ENCODE measurements around the gene ASB3. TPM values are rescaled to one million over a fixed set of nuclear protein-coding genes. Genes with fewer than 3 reads are reported as not detected.

Gene ASB3
- total RNA-seq, 2 donors from 2014 or later = 37.9 to 40.3 TPM

GRCh38 chr2:53646788-53647187 lies 140.0 kb downstream of the ASB3 start:
- DNase-seq = peak; percentile 58

GRCh38 chr2:53641290-53641689 lies 145.5 kb downstream of the ASB3 start:
- Mint-ChIP-seq H3K4me1 (no peaks in the 10 kb centered on the region), H3K4me3 (no peak overlapping the region), H3K27me3 (ENCODE audit: insufficient read depth) (no peaks in the 10 kb centered on the region), H3K36me3 (ENCODE audit: low read depth) (no peaks in the 10 kb centered on the region), H3K9me3 (no peaks in the 10 kb centered on the region), H3K27ac (no peak overlapping the region)
- no peak for DNase-seq
- WGBS, 2 experiments (ENCODE audit: insufficient coverage in 1 of 2, insufficient read length in 1 of 2) = 74 to 81% methylated on average over 7 of the region's 7 CpGs
- Histone ChIP-seq H3K4me1 (ENCODE audit: control insufficient read depth, insufficient read depth, low read length) (no peaks in the 10 kb centered on the region), H3K27me3 (ENCODE audit: control insufficient read depth, insufficient read depth, low read length, poor library complexity, severe bottlenecking) (no peaks in the 10 kb centered on the region), H3K9ac (ENCODE audit: extremely low read depth, low read length, poor library complexity, severe bottlenecking) (no peak overlapping the region), H3K4me3 (ENCODE audit: low read length) (no peak overlapping the region), H3K36me3 (ENCODE audit: control insufficient read depth, insufficient read depth, low read length) (no peaks in the 10 kb centered on the region), H3K9me3 (ENCODE audit: control insufficient read depth, low read length) (no peaks in the 10 kb centered on the region), H3K27ac (ENCODE audit: low read depth, low read length) (no peak overlapping the region)
- no peak for TF ChIP-seq CTCF (conservative IDR thresholded peaks at IDR 0.05)

More at GRCh38 chr2:53646788-53647187, 140.0 kb downstream of the ASB3 start:
- Histone ChIP-seq H3K4me3 (ENCODE audit: low read length) (no peak overlapping the region), H3K27ac (ENCODE audit: low read depth, low read length) (no peak overlapping the region), H3K36me3 (ENCODE audit: control insufficient read depth, insufficient read depth, low read length) (no peaks in the 10 kb centered on the region), H3K4me1 (ENCODE audit: control insufficient read depth, insufficient read depth, low read length) (no peaks in the 10 kb centered on the region), H3K9ac (ENCODE audit: extremely low read depth, low read length, poor library complexity, severe bottlenecking) (no peak overlapping the region), H3K9me3 (ENCODE audit: control insufficient read depth, low read length) (no peaks in the 10 kb centered on the region), H3K27me3 (ENCODE audit: control insufficient read depth, insufficient read depth, low read length, poor library complexity, severe bottlenecking) (no peaks in the 10 kb centered on the region)
- Mint-ChIP-seq H3K9me3 (peaks cover 6% of the 10 kb centered on the region), H3K27ac (no peak overlapping the region), H3K36me3 (ENCODE audit: low read depth) (peaks cover 4% of the 10 kb centered on the region), H3K27me3 (ENCODE audit: insufficient read depth) (no peaks in the 10 kb centered on the region), H3K4me1 (peaks cover under 1% of the 10 kb centered on the region), H3K4me3 (no peak overlapping the region)
- TF ChIP-seq CTCF (conservative IDR thresholded peaks at IDR 0.05) = no peak
- 80 to 87% methylated on average over 2 of the region's 2 CpGs for WGBS, 2 experiments (ENCODE audit: insufficient coverage in 1 of 2, insufficient read length in 1 of 2)

GRCh38 chr2:53640466-53640865 lies 146.3 kb downstream of the ASB3 start:
- no peak overlapping the region for H3K9ac ChIP-seq (ENCODE audit: extremely low read depth, low read length, poor library complexity, severe bottlenecking)
- 91% methylated on average over 3 of the region's 3 CpGs; no CpG with 5 or more reads in 1 of the 2 experiments for WGBS, 2 experiments (ENCODE audit: insufficient coverage in 1 of 2, insufficient read length in 1 of 2)
- no peaks in the 10 kb centered on the region for H3K36me3 Mint-ChIP-seq (ENCODE audit: low read depth)
- H3K27me3 Mint-ChIP-seq (ENCODE audit: insufficient read depth) = no peaks in the 10 kb centered on the region
- no peaks in the 10 kb centered on the region for H3K9me3 Mint-ChIP-seq
- H3K27ac Mint-ChIP-seq = no peak overlapping the region
- no peak for TF ChIP-seq CTCF (conservative IDR thresholded peaks at IDR 0.05)
- H3K36me3 ChIP-seq (ENCODE audit: control insufficient read depth, insufficient read depth, low read length) = no peaks in the 10 kb centered on the region
- no peak for DNase-seq
- H3K27ac ChIP-seq (ENCODE audit: low read depth, low read length) = no peak overlapping the region
- no peaks in the 10 kb centered on the region for H3K4me1 Mint-ChIP-seq
- H3K4me3 ChIP-seq (ENCODE audit: low read length) = no peak overlapping the region
- H3K4me3 Mint-ChIP-seq = no peak overlapping the region
- H3K4me1 ChIP-seq (ENCODE audit: control insufficient read depth, insufficient read depth, low read length) = no peaks in the 10 kb centered on the region
- no peaks in the 10 kb centered on the region for H3K9me3 ChIP-seq (ENCODE audit: control insufficient read depth, low read length)
- no peaks in the 10 kb centered on the region for H3K27me3 ChIP-seq (ENCODE audit: control insufficient read depth, insufficient read depth, low read length, poor library complexity, severe bottlenecking)
